Measurements from ENCODE around the gene BCORL1. TPM values are rescaled to one million over a fixed set of nuclear protein-coding genes. Genes with fewer than 3 reads are reported as not detected.

Gene BCORL1
- total and polyA plus RNA-seq, 2 of the 8 experiments (the other 6 are each of a cell fraction or from before 2014, with no cell fraction given) = 1.4 to 6.2 TPM

- Histone ChIP-seq H4K5ac (ENCODE audit: insufficient read length, low read depth, low read length) (no peak overlapping the region), H2BK5ac (ENCODE audit: low read depth, low read length) (no peak overlapping the region), H2BK20ac (ENCODE audit: low read length) (no peak overlapping the region), H4K91ac (replicated peaks; ENCODE audit: insufficient read length, low read length) (no peak overlapping the region), H2AK5ac (ENCODE audit: low read depth, low read length) (no peak overlapping the region), H3K9me3 (ENCODE audit: insufficient read depth in 2 of 2, low read depth in 1 of 2, low read length in 1 of 2) (no peaks in the 10 kb centered on the region), H3K23me2 (ENCODE audit: low read depth, low read length) (no peaks in the 10 kb centered on the region; the same call in 1 of the 2 replicates), H4K8ac (ENCODE audit: extremely low read depth, insufficient read depth, low read length) (no peak overlapping the region; the same call in 1 of the 2 replicates), H3K9ac (replicated peaks in 1 of 4; ENCODE audit: extremely low read depth in 1 of 4, low read depth in 3 of 4, low read length in 3 of 4) (no peak overlapping the region), H3K36me3 (ENCODE audit: control insufficient read depth in 2 of 4, insufficient read depth in 4 of 4, low read length in 3 of 4) (peaks cover 0 to 6% (median 3%) of the 10 kb centered on the region in 4 experiments; a peak in 3 of 8 replicates), H3K4me3 (ENCODE audit: extremely low read depth in 1 of 4, insufficient read depth in 2 of 4, low read depth in 3 of 4, low read length in 4 of 4) (peak overlapping the region; percentile 14 to 57 (median 35); a peak in 6 of 8 replicates), H3K79me2 (ENCODE audit: control insufficient read depth in 1 of 2, insufficient read depth in 2 of 2, low read length in 2 of 2) (no peaks in the 10 kb centered on the region), H3K79me1 (ENCODE audit: low read depth, low read length) (no peaks in the 10 kb centered on the region), H4K20me1 (replicated peaks in 1 of 2; ENCODE audit: control insufficient read depth in 1 of 2, insufficient read depth in 2 of 2, low read length in 2 of 2) (peaks cover 0 to 3% of the 10 kb centered on the region in 2 experiments), H3K27ac (ENCODE audit: low read depth, low read length) (no peak overlapping the region), H3K27me3 (replicated peaks in 1 of 4; ENCODE audit: control insufficient read depth in 3 of 4, extremely low read depth in 1 of 4, insufficient read depth in 3 of 4, low read length in 3 of 4) (peaks cover 34 to 47% (median 44%) of the 10 kb centered on the region in 4 experiments), H3K4me2 (ENCODE audit: insufficient read depth in 1 of 2, low read depth in 2 of 2, low read length in 2 of 2) (peak overlapping the region; percentile 64 to 71), H2AFZ (ENCODE audit: low read length) (no peak overlapping the region), H2BK12ac (ENCODE audit: low read depth, low read length) (no peak overlapping the region), H2BK15ac (ENCODE audit: low read length) (no peak overlapping the region), H3K23ac (ENCODE audit: insufficient read length) (no peak overlapping the region), H2BK120ac (replicated peaks; ENCODE audit: low read depth, low read length) (no peak overlapping the region), H3K56ac (replicated peaks; ENCODE audit: insufficient read length, low read depth, low read length) (no peak overlapping the region), H3K4ac (replicated peaks; ENCODE audit: insufficient read length, low read depth, low read length) (no peak overlapping the region), H3K14ac (ENCODE audit: insufficient read length) (no peak overlapping the region), H3K18ac (ENCODE audit: extremely low read depth, low read length) (no peak overlapping the region), H3K4me1 (replicated peaks in 1 of 4; ENCODE audit: control insufficient read depth in 3 of 4, insufficient read depth in 4 of 4, low read length in 3 of 4) (peaks cover 0 to 5% (median 3%) of the 10 kb centered on the region in 4 experiments; a peak in 4 of 7 replicates)
- DNase-seq (ENCODE audit: low read depth in 1 of 2, low spot score in 2 of 2) = no peak
- WGBS, 2 experiments (ENCODE audit: extremely low coverage in 1 of 2, insufficient coverage in 1 of 2, insufficient read length in 1 of 2, insufficient replicate concordance in 2 of 2, low coverage in 1 of 2, low lambda C conversion rate in 2 of 2, missing lambda C conversion rate in 1 of 2) = 0% methylated on average over 2 of the region's 47 CpGs; no CpG with 5 or more reads in 1 of the 2 experiments
- POLR2A ChIA-PET (ENCODE audit: partially characterized antibody) = interaction anchor here (0.9 to 3.1 kb wide), 4 partner anchors 21 to 50 kb away, joined by 3 to 9 read pairs (median 4); partner anchors contain the start of gene UTP14A
- no peak for TF ChIP-seq CBX5 (IDR thresholded peaks at IDR 0.05; ENCODE audit: low read depth, low read length)
- TF ChIP-seq SUZ12 (IDR thresholded peaks at IDR 0.05; ENCODE audit: low read length) = peak; percentile 43
- FAIRE-seq = no peak
- CTCF ChIA-PET (ENCODE audit: partially characterized antibody) = interaction anchor here (1.3 to 1.5 kb wide), 2 partner anchors 14 to 95 kb away, joined by 3 to 4 read pairs; no protein-coding TSS in a partner anchor
Observed at GRCh38 chrX:129932821-129933321, 49.6 kb upstream of the BCORL1 start.
